ENCODE results near the gene MESP1.

MESP1 gene

DNA sequence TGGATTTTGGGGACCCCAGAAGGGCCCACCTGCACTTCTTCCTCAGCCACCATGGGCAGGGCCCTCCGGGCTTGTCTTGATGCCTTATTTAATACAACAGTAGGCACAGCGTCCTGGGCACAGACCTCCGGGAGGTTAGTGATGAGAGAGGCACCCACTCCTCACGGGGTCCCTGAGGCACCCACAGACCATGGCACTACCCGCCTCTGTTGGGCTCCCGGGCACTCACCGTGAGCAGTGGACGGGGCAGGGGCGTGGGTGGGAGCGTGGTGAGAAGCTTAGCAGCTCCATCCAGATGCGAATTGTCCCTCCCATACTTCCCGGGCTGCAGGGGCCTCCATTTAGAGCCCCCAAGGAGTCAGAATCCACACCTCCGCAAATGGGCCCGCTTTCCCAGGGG lies 24.8 kb upstream of the MESP1 start:
- TF ChIP-seq EZH2phosphoT487 (IDR thresholded peaks at IDR 0.05; ENCODE audit: low read length): no peak
- no peak for TF ChIP-seq EZH2 (optimal IDR thresholded peaks at IDR 0.05; ENCODE audit: low read depth, low read length)
- TF ChIP-seq, protein P1, sequence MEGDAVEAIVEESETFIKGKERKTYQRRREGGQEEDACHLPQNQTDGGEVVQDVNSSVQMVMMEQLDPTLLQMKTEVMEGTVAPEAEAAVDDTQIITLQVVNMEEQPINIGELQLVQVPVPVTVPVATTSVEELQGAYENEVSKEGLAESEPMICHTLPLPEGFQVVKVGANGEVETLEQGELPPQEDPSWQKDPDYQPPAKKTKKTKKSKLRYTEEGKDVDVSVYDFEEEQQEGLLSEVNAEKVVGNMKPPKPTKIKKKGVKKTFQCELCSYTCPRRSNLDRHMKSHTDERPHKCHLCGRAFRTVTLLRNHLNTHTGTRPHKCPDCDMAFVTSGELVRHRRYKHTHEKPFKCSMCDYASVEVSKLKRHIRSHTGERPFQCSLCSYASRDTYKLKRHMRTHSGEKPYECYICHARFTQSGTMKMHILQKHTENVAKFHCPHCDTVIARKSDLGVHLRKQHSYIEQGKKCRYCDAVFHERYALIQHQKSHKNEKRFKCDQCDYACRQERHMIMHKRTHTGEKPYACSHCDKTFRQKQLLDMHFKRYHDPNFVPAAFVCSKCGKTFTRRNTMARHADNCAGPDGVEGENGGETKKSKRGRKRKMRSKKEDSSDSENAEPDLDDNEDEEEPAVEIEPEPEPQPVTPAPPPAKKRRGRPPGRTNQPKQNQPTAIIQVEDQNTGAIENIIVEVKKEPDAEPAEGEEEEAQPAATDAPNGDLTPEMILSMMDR (IDR thresholded peaks at IDR 0.05; ENCODE audit: low read length): no peak
- Histone ChIP-seq H3K9me3 (replicated peaks; ENCODE audit: insufficient read depth, low read length) (no peaks in the 10 kb centered on the region), H3K36me3 (replicated peaks; ENCODE audit: insufficient read depth, low read length) (no peaks in the 10 kb centered on the region), H3K9ac (ENCODE audit: low read length) (peak overlapping the region; percentile 43; the same call in 1 of the 2 replicates), H3K79me2 (ENCODE audit: low read length) (no peaks in the 10 kb centered on the region), H2AFZ (ENCODE audit: low read length) (0 out of 2 replicates have a peak overlapping the region, but pooled peaks have one; percentile 85), H3K4me1 (ENCODE audit: low read length) (peaks cover 21% of the 10 kb centered on the region), H3K27ac (ENCODE audit: low read length) (no peak overlapping the region), H3F3A (ENCODE audit: insufficient read depth, low read length) (peaks cover 6% of the 10 kb centered on the region), H3K9me2 (replicated peaks; ENCODE audit: insufficient read depth, low read length) (no peaks in the 10 kb centered on the region), H4K20me1 (ENCODE audit: insufficient read depth, low read length) (no peaks in the 10 kb centered on the region), H3K27me3 (replicated peaks; ENCODE audit: insufficient read depth, low read length) (no peaks in the 10 kb centered on the region), H3K4me2 (ENCODE audit: low read depth, low read length) (peak overlapping the region; percentile 86), H3K4me3 (ENCODE audit: low read length) (no peak overlapping the region)
- DNase-seq: no peak

DNA sequence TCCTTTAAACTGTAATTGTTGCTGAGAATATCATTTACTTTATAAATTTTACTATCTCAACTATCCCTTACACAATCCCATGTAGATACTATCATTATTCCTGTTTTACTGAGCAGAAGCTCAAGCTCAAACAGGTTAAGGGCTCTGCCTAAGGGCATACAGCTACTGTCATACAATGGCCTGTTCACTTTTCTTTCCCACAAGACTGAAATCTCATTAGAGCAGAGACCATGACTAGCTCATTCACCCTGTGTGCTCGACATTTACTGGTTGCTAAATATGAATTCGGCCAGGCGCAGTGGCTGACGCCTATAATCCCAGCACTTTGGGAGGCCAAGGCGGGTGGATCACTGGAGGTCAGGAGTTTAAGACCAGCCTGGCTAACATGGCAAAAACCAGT lies 23.4 kb upstream of the MESP1 start:
- Histone ChIP-seq H3K9me3 (replicated peaks; ENCODE audit: insufficient read depth, low read length) (no peaks in the 10 kb centered on the region), H3K79me2 (ENCODE audit: low read length) (no peaks in the 10 kb centered on the region), H3K27ac (ENCODE audit: low read length) (no peak overlapping the region), H3K4me2 (ENCODE audit: low read depth, low read length) (no peak overlapping the region), H2AFZ (ENCODE audit: low read length) (no peak overlapping the region), H4K20me1 (ENCODE audit: insufficient read depth, low read length) (no peaks in the 10 kb centered on the region), H3K4me1 (ENCODE audit: low read length) (peaks cover 12% of the 10 kb centered on the region), H3K9ac (ENCODE audit: low read length) (no peak overlapping the region), H3K4me3 (ENCODE audit: low read length) (no peak overlapping the region), H3F3A (ENCODE audit: insufficient read depth, low read length) (no peaks in the 10 kb centered on the region), H3K27me3 (replicated peaks; ENCODE audit: insufficient read depth, low read length) (no peaks in the 10 kb centered on the region), H3K36me3 (replicated peaks; ENCODE audit: insufficient read depth, low read length) (no peaks in the 10 kb centered on the region), H3K9me2 (replicated peaks; ENCODE audit: insufficient read depth, low read length) (no peaks in the 10 kb centered on the region)
- TF ChIP-seq EZH2phosphoT487 (IDR thresholded peaks at IDR 0.05; ENCODE audit: low read length) (no peak), EZH2 (optimal IDR thresholded peaks at IDR 0.05; ENCODE audit: low read depth, low read length) (no peak)
- TF ChIP-seq, protein P1 (IDR thresholded peaks at IDR 0.05; ENCODE audit: low read length): no peak
- no peak for DNase-seq

DNA sequence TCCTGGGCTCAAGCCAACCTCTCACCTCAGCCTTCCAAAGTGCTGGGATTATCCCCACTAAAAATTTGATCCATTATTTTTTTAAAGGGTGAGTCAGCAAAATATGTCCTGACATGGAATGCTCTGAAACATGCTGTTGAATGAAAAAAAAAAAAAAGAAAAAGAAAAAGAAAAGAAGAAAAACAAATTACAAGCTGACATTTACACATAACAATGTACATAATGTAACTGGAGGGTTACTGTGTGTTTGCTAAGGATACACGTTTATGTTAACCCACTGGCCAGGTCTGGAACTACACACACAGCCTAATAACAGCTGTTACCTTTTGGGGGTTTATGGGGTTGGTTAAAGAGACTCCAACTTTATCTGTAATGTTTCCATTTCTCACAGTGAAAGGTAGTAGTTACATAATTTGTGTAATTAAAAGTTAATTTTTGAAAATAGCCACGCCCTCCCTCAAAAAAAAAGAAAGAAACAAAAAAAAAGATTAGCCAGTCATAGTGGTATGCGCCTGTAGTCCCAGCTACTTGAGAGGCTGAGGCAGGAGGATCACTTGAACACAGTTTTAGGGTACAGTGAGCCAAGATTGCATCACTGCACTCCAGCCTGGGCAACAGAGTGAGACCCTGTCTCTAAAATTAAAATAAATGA lies 22.0 kb upstream of the MESP1 start:
- no peaks in the 10 kb centered on the region for H3K9me2 ChIP-seq (replicated peaks; ENCODE audit: insufficient read depth, low read length)
- H3K4me1 ChIP-seq (ENCODE audit: low read length): peaks cover 12% of the 10 kb centered on the region
- no peaks in the 10 kb centered on the region for H3K36me3 ChIP-seq (replicated peaks; ENCODE audit: insufficient read depth, low read length)
- no peaks in the 10 kb centered on the region for H3K27me3 ChIP-seq (replicated peaks; ENCODE audit: insufficient read depth, low read length)
- H3K4me3 ChIP-seq (ENCODE audit: low read length): no peak overlapping the region
- no peaks in the 10 kb centered on the region for H3K9me3 ChIP-seq (replicated peaks; ENCODE audit: insufficient read depth, low read length)
- H3K27ac ChIP-seq (ENCODE audit: low read length): no peak overlapping the region
- TF ChIP-seq EZH2 (optimal IDR thresholded peaks at IDR 0.05; ENCODE audit: low read depth, low read length): no peak
- TF ChIP-seq, protein P1 (IDR thresholded peaks at IDR 0.05; ENCODE audit: low read length): peak; percentile 26
- no peaks in the 10 kb centered on the region for H3K79me2 ChIP-seq (ENCODE audit: low read length)
- no peak overlapping the region for H3K4me2 ChIP-seq (ENCODE audit: low read depth, low read length)
- no peaks in the 10 kb centered on the region for H3F3A ChIP-seq (ENCODE audit: insufficient read depth, low read length)
- H4K20me1 ChIP-seq (ENCODE audit: insufficient read depth, low read length): no peaks in the 10 kb centered on the region
- peak; percentile 25 for DNase-seq
- no peak overlapping the region for H2AFZ ChIP-seq (ENCODE audit: low read length)
- no peak overlapping the region for H3K9ac ChIP-seq (ENCODE audit: low read length)
